GM18520 (cell line): ENCODE data around the gene WFDC9.
"Not testable (repeated sequence)": the region's sequence is repeated elsewhere in the genome, so short reads cannot be mapped to it uniquely, and the experiment has no call there.

Experiments
- ATAC-seq: cut with Tn5 transposase; IDR thresholded peaks from one replicate; pipeline ENCODE4 v1.9.1; 2021; ENCODE audit not compliant: unreplicated experiment

The WFDC9 gene

GRCh38 chr20:45631184-45631583 lies at the start of gene WFDC9:
WFDC9 (minus strand) TSS chr20:45631284; CDS start chr20:45610181, 21,103 bp downstream.
- ATAC-seq: no peak

DNA sequence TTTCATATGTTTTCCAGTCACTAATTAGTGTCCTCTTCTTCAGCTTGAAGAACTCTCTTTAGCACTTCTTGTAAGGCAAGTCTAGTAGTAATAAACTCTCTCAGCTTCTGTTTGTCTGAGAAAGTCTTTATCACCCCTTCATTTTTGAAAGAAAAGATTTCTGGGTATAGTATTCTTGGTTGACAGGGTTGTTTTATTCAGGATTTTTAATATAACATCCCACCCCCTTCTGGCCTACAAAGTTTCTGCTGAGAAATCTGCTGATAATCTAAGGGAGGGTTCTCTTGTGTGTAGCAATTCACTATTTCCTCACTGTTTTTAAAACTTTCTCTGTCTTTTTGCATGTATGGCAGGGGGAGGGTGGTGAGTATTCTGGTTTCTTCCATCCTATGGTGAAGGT lies 48.6 kb upstream of the WFDC9 start:
- no peak for ATAC-seq

GRCh38 chr20:45672765-45673164 lies 41.7 kb upstream of the WFDC9 start:
- no peak for ATAC-seq

DNA sequence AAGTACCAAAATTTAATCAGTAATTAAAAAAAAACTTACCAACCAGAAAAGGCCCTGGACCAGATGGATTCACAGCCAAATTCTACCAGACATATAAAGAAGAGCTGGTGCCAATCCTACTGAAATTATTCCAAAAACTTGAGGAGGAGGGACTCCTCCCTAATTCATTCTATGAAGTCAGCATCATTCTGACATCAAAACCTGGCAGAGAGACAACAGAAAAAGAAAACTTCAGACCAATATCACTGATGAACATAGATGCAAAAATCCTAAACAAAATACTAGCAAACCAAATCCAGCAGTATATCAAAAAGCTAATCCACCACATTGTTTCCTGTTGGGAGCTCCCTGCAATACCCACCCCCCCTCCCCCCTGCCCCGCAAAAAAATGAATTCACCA lies 39.1 kb upstream of the WFDC9 start, which contains the start of gene WFDC11:
Gene WFDC11 (minus strand): TSS at position 101 of the 400 bp plus-strand sequence. CDS start 19,639 bp downstream, outside the sequence.
- ATAC-seq: no peak

DNA sequence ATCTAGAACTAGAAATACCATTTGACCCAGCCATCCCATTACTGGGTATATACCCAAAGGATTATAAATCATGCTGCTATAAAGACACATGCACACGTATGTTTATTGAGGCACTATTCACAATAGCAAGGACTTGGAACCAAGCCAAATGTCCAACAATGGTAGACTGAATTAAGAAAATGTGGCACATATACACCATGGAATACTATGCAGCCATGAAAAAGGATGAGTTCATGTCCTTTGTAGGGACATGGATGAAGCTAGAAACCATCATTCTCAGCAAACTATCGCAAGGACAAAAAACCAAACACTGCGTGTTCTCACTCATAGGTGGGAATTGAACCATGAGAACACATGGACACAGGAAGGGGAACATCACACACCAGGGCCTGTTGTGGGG lies 26.0 kb upstream of the WFDC9 start:
- ATAC-seq: not testable (repeated sequence)

- not testable (repeated sequence) for ATAC-seq
These were observed 20.6 kb upstream of the WFDC9 start for GRCh38 chr20:45651726-45652125.

DNA sequence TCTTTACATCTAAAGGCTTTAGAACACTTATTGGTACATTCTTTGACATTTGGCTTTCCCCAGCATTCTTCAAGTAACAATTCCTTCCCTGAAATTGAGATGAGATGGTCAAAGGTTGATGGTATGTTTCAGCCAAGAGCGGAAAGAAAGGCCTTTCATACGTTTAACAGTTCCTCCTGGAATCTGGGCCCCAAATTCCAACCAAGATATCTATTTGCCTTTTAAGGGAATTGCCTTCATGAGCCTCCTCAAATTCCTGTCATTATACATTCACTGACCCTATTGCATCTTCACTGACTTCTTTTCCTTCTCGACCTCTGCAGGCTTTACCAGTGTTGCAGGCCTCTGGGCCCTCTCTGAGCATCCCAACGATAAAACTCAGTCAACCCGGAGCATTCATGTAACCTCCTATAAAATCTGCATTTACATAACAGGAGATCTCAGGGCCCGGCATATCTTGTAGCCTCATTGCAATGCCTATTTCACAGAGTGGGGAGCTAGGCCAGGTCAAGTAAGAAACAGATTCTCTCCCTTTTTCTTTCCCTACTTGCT lies 18.3 kb upstream of the WFDC9 start:
- ATAC-seq: no peak

- no peak for ATAC-seq
These were observed 16.5 kb upstream of the WFDC9 start for GRCh38 chr20:45647441-45648050.

GRCh38 chr20:45646875-45647274 lies 15.8 kb upstream of the WFDC9 start:
- no peak for ATAC-seq

DNA sequence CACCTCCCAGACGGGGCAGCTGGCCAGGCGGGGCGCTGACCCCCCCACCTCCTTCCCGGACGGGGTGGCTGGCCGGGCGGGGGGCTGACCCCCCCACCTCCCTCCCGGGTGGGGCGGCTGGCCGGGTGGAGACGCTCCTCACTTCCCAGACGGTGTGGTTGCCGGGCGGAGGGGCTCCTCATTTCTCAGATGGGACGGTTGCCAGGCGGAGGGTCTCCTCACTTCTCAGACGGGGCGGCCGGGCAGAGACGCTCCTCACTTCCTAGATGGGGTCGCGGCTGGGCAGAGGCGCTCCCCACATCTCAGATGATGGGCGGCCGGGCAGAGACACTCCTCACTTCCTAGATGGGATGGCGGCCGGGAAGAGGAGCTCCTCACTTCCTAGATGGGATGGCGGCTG lies 14.8 kb upstream of the WFDC9 start:
- ATAC-seq: not testable (repeated sequence)

DNA sequence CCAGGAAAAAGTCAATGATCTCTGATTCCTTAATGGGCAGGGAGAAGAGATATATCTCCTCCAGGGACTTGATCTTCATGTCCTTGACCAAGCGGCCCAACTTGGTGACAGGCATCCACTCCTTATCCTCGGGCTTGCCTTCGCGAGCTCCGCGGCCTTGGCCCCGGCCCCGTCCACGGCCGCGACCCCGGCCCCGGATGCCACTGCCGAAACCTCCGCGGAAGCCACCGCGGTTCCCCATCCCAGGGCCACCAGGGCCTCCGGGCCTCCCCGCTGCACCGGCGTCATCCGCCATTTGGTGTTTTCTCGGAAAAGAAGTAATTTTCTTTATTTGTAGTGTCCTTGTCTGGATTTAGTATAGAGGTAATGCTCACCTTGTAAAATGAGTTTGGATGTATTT lies 10.0 kb upstream of the WFDC9 start:
- not testable (repeated sequence) for ATAC-seq

- no peak for ATAC-seq
These were observed 8.6 kb upstream of the WFDC9 start for GRCh38 chr20:45639687-45640086.

DNA sequence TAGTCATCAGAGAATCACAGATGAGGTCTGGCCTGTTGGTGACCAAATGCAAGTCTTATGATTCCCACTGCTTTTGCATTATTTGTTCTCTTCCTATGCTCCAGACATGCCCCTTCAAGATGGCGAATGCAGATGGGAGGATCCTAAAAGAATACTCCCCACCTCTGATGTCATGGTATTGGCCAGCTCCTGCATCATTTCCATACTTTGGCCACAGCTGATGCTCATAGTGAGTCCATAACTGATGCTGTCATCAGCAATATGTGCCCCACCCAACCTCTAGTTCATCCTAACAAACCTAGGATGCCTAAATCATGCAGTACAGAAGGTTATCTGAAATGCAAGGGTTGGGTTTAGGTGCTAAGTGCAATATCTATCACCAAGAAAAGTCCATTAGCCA lies 5.4 kb upstream of the WFDC9 start:
- no peak for ATAC-seq

GRCh38 chr20:45630371-45630770 lies 713 bp downstream of the WFDC9 start:
- no peak for ATAC-seq

DNA sequence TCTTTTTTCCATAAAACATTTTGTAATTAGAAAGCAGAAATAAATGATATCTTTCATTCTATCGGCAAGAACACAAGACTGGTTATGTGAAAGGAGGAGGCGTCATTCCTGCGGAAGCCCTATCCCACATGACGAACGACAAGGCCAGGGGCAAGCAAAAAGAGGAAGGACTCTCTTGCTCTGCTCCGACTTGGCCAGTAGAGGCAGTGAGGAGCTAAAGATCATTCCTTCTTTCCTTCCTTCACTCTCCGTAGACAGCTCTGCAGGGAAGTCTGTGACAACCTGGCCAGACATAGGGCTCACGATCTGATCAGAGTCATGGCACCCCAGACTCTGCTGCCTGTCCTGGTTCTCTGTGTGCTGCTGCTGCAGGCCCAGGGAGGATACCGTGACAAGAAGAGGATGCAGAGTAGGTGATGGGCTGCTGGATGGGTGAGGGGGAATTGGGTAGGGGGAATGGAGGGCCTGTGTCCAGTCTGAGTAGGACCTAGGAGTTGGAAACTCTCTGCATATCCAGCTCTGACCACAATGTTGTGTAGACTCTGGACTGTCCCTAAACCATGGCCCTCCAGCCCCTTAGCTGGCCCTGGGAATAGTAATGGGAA lies 1.5 kb downstream of the WFDC9 start, which contains the start of gene WFDC10A:
Gene WFDC10A (plus strand): TSS at position 244 of the 605 bp plus-strand sequence. CDS start 75 bp downstream, at position 319.
- no peak for ATAC-seq

- ATAC-seq: no peak
These were observed 4.5 kb downstream of the WFDC9 start for GRCh38 chr20:45626540-45626939.

DNA sequence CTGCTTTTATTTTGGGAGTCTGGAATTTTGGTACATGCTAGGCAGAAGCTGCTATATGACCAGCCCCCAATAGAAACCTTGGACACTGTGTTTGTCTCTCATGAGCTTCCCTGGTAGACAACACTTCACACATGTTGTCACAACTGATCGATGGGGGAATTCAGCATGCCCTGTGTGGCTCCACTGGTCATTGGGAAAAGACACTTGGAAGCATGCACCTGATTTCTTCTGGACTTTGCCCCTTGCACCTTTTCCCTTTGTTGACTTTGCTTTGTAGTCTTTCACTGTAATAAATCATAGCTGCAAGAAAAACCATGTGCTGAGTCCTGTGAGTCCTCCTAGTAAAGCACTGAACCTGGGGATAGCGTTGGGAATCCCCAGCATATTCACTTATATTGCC lies 9.5 kb downstream of the WFDC9 start:
- ATAC-seq: no peak

DNA sequence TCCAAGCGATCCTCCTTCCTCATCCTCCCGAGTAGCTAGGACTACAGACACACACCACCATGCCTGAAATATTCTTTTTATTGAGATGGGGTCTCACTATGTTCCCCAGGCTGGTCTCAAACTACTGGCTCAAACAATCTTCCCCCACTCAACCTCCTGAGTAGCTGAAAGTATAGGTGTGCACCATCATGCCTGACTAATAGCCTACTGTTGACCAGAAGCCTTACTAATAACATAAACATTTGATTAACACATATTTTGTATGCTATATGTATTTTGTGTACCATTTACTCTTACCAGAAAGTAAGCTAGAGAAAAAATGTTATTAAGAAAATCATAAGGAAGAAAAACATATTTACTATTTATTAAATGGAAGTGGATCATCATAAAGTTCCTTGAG lies 13.5 kb downstream of the WFDC9 start:
- no peak for ATAC-seq

- ATAC-seq: no peak
These were observed 18.8 kb downstream of the WFDC9 start for GRCh38 chr20:45612314-45612713.

DNA sequence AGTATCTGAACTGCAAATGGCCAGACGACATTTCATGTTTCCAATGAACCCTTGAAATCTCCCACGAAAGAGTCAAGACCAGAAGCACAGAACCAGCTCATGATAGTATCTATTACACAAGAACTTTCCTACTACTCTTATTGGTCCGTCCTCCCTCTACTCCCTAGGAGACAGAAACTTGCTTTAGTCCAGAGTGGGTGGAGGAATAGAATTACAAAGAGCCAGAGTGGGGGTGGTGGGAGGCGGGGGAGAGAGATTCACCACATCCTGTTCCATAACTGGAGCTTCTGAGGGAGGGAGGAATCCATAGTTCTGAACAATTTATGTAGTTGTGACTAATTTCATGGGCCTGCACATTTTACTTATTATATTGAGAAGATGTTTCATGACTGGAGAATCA lies 20.0 kb downstream of the WFDC9 start:
- ATAC-seq: no peak

- ATAC-seq: no peak
These were observed 23.3 kb downstream of the WFDC9 start for GRCh38 chr20:45607810-45608209.

DNA sequence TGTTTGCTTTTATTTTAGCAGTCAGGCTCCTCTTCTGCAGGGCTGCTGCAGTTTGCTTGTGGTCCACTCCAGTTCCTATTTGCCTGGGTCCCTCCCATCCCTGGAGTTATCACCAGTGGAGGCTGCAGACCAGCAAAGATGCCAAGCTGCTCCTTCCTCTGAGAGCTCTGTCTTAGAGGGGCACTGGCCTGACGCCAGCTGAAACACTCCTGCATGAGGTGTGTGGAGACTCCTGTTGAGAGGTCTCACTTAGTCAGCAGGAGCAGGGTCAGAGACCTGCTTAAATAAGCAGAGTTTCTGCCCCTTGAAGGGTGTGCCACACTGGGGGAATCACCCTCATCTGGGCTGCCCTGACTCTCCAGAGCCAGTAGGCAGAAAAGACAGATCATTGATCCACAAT lies 35.8 kb downstream of the WFDC9 start:
- no peak for ATAC-seq
